H1 (cell line): ENCODE data around the gene TOP1. TPM values are rescaled to one million over a fixed set of nuclear protein-coding genes. Genes with fewer than 3 reads are reported as not detected.

ENCODE experiments used
- CBX8 ChIP-seq: fragments of 300-800, 300-1000 bp; sonication (generic); IDR thresholded peaks from 2 replicates; pipeline ENCODE4 v1.7.1; 2016; ENCODE audit warnings: low read depth, low read length, borderline replicate concordance
- KDM4A ChIP-seq: IDR thresholded peaks from one replicate; pipeline ENCODE4 v1.7.1; 2012; ENCODE audit warnings: low read depth, mild to moderate bottlenecking, moderate library complexity, low read length, inconsistent platforms; ENCODE audit not compliant: severe bottlenecking
- POLR2AphosphoS5 ChIP-seq: IDR thresholded peaks from 2 replicates; pipeline ENCODE4 v1.6.1; 2011; ENCODE audit warnings: low read depth, low read length
- POU5F1 ChIP-seq: IDR thresholded peaks from 2 replicates; pipeline ENCODE4 v1.6.1; 2011; ENCODE audit warnings: low read depth, mild to moderate bottlenecking, low read length, moderate library complexity
- RNF2 ChIP-seq: fragments of 200-900, 300-1000 bp; sonication (generic); IDR thresholded peaks from 2 replicates; pipeline ENCODE4 v1.7.1; 2016; ENCODE audit warnings: borderline replicate concordance, low read depth, mild to moderate bottlenecking, antibody characterized with exemption, low read length; ENCODE audit not compliant: poor library complexity, severe bottlenecking; ENCODE audit errors: missing control alignments
- polyA plus RNA-seq, 7 experiments: library from polyadenylated mRNA; depleted of rRNA in 3 of 7; stranded (reverse) in 5 of 7; unstranded in 2 of 7; fragments of >200 nt in 5 of 7; fragments of 200-250 nt in 2 of 7; gene quantifications; 1 replicate in 5 of 7; 2 replicates in 1 of 7; 4 replicates in 1 of 7; pipeline versions ENCODE4 v1.2.1 to v1.2.3, GENCODE V29; 2011 to 2013; ENCODE audit warnings: missing spikeins in 2 of 7, mixed read lengths in 2 of 7
- total RNA-seq: library from RNA; stranded (reverse); fragmentation: NEBNext Ultra II Directional; extraction: Animal tissue kit (Norgen Biotek cat#: 25700); gene quantifications from 2 replicates; pipeline ENCODE4 v1.2.1, GENCODE V29; 2021
- TF ChIP-seq, protein P1 (sequence below): fragments of 300-600 bp; sonication (generic); IDR thresholded peaks from 2 replicates; pipeline ENCODE4 v1.7.1; 2012; ENCODE audit warnings: low read length, moderate library complexity, mild to moderate bottlenecking, inconsistent platforms; ENCODE audit not compliant: insufficient replicate concordance
- TF ChIP-seq, protein P2 (sequence below): IDR thresholded peaks from 2 replicates; pipeline ENCODE4 v1.6.1; 2012; ENCODE audit warnings: low read length, inconsistent platforms

The TOP1 gene
- total and polyA plus RNA-seq, 2 of the 8 experiments (the other 6 are each of a cell fraction or from before 2014, with no cell fraction given), result 7.4 to 108 TPM

DNA sequence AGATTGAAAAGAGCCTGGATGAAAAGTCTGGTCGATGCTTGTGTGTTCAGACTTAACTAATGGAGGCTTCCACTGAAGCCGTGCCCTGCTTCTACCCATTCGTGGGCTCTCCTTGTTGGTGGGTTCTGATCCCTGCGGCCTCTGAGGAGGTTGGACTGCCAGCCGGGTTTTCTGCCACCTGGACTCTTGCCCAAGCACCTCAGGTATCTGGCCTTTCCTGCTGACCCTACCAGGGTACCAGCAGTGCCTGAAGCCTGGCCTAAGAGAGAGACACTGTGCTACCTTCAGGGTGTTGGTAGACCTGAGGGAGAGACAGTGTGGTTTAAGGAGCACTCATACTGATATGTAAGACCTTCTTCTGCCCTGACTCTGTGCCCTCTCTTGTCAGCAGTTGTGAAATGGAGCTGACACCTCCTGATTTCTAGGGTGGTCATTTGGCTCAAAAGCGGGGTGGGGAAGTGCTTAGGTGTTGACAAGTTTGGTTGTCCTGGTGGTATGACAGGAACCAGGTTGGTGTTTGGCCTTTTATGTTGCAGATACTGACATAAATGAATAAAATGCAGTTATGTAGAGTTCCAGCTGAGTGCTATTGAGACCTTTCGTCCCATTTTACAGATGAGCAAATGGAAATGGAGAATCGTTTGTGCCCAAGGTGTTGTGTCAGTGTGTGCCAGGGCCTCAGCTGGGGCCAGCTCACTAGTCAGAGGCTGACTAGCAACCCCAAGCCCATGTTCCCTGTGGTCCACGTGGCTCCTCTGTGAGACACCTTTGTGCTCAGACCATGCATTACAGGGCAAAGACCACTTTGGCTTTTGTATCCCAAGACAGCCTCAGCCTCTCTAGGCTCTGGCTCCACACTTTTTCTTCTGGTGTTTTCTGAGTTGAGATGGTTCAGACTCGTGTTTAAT, 111.9 kb downstream of the TOP1 start (continued):
- TF ChIP-seq, protein P1, sequence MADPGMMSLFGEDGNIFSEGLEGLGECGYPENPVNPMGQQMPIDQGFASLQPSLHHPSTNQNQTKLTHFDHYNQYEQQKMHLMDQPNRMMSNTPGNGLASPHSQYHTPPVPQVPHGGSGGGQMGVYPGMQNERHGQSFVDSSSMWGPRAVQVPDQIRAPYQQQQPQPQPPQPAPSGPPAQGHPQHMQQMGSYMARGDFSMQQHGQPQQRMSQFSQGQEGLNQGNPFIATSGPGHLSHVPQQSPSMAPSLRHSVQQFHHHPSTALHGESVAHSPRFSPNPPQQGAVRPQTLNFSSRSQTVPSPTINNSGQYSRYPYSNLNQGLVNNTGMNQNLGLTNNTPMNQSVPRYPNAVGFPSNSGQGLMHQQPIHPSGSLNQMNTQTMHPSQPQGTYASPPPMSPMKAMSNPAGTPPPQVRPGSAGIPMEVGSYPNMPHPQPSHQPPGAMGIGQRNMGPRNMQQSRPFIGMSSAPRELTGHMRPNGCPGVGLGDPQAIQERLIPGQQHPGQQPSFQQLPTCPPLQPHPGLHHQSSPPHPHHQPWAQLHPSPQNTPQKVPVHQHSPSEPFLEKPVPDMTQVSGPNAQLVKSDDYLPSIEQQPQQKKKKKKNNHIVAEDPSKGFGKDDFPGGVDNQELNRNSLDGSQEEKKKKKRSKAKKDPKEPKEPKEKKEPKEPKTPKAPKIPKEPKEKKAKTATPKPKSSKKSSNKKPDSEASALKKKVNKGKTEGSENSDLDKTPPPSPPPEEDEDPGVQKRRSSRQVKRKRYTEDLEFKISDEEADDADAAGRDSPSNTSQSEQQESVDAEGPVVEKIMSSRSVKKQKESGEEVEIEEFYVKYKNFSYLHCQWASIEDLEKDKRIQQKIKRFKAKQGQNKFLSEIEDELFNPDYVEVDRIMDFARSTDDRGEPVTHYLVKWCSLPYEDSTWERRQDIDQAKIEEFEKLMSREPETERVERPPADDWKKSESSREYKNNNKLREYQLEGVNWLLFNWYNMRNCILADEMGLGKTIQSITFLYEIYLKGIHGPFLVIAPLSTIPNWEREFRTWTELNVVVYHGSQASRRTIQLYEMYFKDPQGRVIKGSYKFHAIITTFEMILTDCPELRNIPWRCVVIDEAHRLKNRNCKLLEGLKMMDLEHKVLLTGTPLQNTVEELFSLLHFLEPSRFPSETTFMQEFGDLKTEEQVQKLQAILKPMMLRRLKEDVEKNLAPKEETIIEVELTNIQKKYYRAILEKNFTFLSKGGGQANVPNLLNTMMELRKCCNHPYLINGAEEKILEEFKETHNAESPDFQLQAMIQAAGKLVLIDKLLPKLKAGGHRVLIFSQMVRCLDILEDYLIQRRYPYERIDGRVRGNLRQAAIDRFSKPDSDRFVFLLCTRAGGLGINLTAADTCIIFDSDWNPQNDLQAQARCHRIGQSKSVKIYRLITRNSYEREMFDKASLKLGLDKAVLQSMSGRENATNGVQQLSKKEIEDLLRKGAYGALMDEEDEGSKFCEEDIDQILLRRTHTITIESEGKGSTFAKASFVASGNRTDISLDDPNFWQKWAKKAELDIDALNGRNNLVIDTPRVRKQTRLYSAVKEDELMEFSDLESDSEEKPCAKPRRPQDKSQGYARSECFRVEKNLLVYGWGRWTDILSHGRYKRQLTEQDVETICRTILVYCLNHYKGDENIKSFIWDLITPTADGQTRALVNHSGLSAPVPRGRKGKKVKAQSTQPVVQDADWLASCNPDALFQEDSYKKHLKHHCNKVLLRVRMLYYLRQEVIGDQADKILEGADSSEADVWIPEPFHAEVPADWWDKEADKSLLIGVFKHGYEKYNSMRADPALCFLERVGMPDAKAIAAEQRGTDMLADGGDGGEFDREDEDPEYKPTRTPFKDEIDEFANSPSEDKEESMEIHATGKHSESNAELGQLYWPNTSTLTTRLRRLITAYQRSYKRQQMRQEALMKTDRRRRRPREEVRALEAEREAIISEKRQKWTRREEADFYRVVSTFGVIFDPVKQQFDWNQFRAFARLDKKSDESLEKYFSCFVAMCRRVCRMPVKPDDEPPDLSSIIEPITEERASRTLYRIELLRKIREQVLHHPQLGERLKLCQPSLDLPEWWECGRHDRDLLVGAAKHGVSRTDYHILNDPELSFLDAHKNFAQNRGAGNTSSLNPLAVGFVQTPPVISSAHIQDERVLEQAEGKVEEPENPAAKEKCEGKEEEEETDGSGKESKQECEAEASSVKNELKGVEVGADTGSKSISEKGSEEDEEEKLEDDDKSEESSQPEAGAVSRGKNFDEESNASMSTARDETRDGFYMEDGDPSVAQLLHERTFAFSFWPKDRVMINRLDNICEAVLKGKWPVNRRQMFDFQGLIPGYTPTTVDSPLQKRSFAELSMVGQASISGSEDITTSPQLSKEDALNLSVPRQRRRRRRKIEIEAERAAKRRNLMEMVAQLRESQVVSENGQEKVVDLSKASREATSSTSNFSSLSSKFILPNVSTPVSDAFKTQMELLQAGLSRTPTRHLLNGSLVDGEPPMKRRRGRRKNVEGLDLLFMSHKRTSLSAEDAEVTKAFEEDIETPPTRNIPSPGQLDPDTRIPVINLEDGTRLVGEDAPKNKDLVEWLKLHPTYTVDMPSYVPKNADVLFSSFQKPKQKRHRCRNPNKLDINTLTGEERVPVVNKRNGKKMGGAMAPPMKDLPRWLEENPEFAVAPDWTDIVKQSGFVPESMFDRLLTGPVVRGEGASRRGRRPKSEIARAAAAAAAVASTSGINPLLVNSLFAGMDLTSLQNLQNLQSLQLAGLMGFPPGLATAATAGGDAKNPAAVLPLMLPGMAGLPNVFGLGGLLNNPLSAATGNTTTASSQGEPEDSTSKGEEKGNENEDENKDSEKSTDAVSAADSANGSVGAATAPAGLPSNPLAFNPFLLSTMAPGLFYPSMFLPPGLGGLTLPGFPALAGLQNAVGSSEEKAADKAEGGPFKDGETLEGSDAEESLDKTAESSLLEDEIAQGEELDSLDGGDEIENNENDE, result no peak
- TF ChIP-seq, protein P2, sequence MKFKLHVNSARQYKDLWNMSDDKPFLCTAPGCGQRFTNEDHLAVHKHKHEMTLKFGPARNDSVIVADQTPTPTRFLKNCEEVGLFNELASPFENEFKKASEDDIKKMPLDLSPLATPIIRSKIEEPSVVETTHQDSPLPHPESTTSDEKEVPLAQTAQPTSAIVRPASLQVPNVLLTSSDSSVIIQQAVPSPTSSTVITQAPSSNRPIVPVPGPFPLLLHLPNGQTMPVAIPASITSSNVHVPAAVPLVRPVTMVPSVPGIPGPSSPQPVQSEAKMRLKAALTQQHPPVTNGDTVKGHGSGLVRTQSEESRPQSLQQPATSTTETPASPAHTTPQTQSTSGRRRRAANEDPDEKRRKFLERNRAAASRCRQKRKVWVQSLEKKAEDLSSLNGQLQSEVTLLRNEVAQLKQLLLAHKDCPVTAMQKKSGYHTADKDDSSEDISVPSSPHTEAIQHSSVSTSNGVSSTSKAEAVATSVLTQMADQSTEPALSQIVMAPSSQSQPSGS, result no peak
- no peak for TF ChIP-seq CBX8
- TF ChIP-seq KDM4A, result no peak
- no peak; the same call in 1 of the 2 replicates for TF ChIP-seq POLR2AphosphoS5
- no peak for TF ChIP-seq POU5F1
- no peak for TF ChIP-seq RNF2
